Mesenteric fat pad (tissue), 1 donor: ENCODE data around the gene COL27A1. TPM values are rescaled to one million over a fixed set of nuclear protein-coding genes. Genes with fewer than 3 reads are reported as not detected.

ENCODE experiments used
- DNase-seq: peaks from one replicate; pipeline ENCODE4 v3.0.0-alpha.2; 2020; ENCODE audit warnings: low spot score
- long read RNA-seq: library from polyadenylated mRNA; unstranded; transcript quantifications from one replicate; pipeline ENCODE4 v2.0.0, GENCODE V29; 2020
- total RNA-seq: library from RNA; stranded (reverse); fragmentation: NEBNext Ultra II Directional; extraction: Animal tissue kit (Norgen Biotek cat#: 25700); gene quantifications from one replicate; pipeline ENCODE4 v1.2.1, GENCODE V29; 2021
- donor health status: DM: yes; HTN: yes; CAD: no.

The COL27A1 gene
- total RNA-seq, result 101 TPM
- long read RNA-seq, transcript COL27A1-203 (3 exons, 1,946 nt), result major isoform, 5 of 121 reads
- long read RNA-seq, partial matches to known transcripts, result 28 of 121 reads
- long read RNA-seq, other reads (novel, unspliced or antisense), result 88 of 121 reads

GRCh38 chr9:114155263-114155994, at the start of gene COL27A1:
TSS of gene COL27A1 (plus strand) at chr9:114155537. CDS start at chr9:114155951, 414 bp downstream.
- DNase-seq, result no peak

- DNase-seq, result peak; percentile 55
These were observed 47.9 kb upstream of the COL27A1 start for GRCh38 chr9:114107286-114108001.

GRCh38 chr9:114108016-114108833, 47.1 kb upstream of the COL27A1 start:
- DNase-seq, result peak; percentile 90

- peak; percentile 55 for DNase-seq
These were observed 46.2 kb upstream of the COL27A1 start for GRCh38 chr9:114109124-114109523.

GRCh38 chr9:114110180-114110579, 45.2 kb upstream of the COL27A1 start:
- no peak for DNase-seq

GRCh38 chr9:114112325-114112724, 43.0 kb upstream of the COL27A1 start:
- DNase-seq, result peak; percentile 65

GRCh38 chr9:114112778-114113584, 42.4 kb upstream of the COL27A1 start:
- peak; percentile 94 for DNase-seq

GRCh38 chr9:114114364-114114763, 41.0 kb upstream of the COL27A1 start:
- DNase-seq, result no peak

GRCh38 chr9:114115654-114116125, 39.6 kb upstream of the COL27A1 start:
- DNase-seq, result no peak

- DNase-seq, result no peak
These were observed 39.1 kb upstream of the COL27A1 start for GRCh38 chr9:114116126-114116747.

- DNase-seq, result no peak
These were observed 37.7 kb upstream of the COL27A1 start for GRCh38 chr9:114117614-114117995.

- DNase-seq, result no peak
These were observed 37.1 kb upstream of the COL27A1 start for GRCh38 chr9:114117996-114118830.

- peak; percentile 0 for DNase-seq
These were observed 35.8 kb upstream of the COL27A1 start for GRCh38 chr9:114119242-114120191.

- peak; percentile 41 for DNase-seq
These were observed 34.9 kb upstream of the COL27A1 start for GRCh38 chr9:114120192-114121014.

- peak; percentile 30 for DNase-seq
These were observed 33.9 kb upstream of the COL27A1 start for GRCh38 chr9:114121227-114122135.
